Measurements from ENCODE around the gene CTDSP2.
A peak's percentile ranks its signal among the peaks of the same experiment; 100 is the strongest.
"Not testable (repeated sequence)": the region's sequence is repeated elsewhere in the genome, so short reads cannot be mapped to it uniquely, and the experiment has no call there.

The CTDSP2 gene

DNA sequence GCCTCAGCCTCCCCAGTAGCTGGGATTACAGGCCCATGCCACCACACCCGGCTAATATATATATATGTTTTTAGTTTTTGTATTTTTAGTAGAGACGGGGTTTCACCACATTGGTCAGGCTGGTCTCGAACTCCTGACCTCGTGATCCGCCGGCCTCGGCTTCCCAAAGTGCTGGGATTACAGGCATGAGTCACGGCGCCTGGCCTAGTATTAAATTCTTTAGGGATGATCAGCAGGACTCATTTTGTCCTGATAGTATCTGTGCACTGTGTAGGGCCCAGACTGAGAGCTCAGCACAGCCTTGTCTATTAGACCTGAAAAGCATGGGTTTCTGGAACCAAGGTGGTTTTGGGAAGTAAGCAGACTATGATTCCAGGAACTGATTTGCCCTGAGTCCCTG is 34.5 kb upstream of the CTDSP2 start:
- DNase-seq = not testable (repeated sequence)

GRCh38 chr12:57877876-57878275 is 31.3 kb upstream of the CTDSP2 start:
- DNase-seq = no peak

- DNase-seq = no peak
Measured at GRCh38 chr12:57875753-57876547, 29.4 kb upstream of the CTDSP2 start.

DNA sequence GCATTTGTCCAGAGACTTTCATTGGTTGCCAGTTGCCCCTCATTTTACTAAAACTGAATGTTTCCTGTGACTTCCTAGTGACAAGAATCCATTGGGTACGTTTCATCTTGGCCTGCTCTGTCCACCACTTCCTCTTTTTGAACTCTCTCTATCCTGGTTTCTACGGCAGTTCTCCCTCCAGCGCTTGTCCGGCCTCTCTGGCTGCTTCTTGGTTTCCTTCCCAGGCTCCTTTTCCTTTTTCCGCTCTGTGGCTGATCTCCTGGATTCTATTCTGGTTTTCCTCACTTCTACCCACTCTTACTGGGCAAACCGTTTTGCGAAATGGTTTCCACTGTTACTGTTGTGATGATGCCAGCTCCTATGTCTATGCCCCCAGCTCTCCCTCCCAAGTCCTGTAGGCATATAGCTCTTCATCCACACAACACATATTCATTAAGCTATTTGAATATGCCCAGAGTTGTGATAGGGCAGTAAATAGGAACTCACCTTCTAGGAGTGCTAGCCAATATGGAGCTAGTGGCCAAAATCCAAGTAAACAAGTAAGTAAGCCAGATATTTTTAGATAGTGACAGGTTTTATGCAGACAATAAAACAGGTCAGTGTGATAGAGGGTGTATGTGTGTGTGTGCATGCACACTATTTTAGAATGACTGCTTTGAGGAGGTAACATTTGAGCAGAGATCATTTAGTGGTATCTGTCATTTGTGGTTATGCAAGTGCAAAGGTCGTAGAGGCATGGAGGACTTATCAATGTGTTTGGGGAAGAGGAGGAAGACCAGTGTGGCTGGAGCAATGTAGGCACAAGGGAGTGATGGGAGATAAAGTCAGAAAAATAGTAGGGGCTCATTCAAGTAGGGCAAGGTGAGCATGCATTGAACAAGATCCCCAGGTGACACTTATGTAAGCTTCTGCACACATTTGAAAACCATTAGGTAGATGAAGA is 27.9 kb upstream of the CTDSP2 start:
- DNase-seq = no peak

DNA sequence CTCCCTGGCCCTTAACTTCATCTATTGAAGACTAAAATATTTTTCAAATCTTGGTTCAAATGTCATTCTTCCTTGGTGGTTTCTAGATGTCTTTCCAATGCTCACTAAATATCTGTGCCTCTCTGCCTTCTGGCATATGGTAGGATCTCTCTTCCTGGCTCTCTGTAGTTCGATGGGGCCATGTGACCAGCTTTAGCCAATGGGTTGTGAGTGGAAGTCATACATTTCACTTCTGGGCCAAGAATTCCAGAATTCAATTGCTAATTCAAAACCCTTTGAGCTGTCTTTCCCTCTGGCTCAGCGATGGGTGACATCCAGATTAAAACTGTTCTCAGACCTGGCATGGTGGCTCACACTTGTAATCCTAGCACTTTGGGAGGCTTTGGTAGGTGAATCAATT is 25.8 kb upstream of the CTDSP2 start:
- no peak for DNase-seq

GRCh38 chr12:57869927-57870318 is 23.4 kb upstream of the CTDSP2 start:
- no peak for DNase-seq

- no peak for DNase-seq
Measured at GRCh38 chr12:57869298-57869926, 22.9 kb upstream of the CTDSP2 start.

GRCh38 chr12:57868851-57869268 is 22.3 kb upstream of the CTDSP2 start:
- no peak for DNase-seq

- no peak for DNase-seq
Measured at GRCh38 chr12:57868221-57868620, 21.7 kb upstream of the CTDSP2 start.

DNA sequence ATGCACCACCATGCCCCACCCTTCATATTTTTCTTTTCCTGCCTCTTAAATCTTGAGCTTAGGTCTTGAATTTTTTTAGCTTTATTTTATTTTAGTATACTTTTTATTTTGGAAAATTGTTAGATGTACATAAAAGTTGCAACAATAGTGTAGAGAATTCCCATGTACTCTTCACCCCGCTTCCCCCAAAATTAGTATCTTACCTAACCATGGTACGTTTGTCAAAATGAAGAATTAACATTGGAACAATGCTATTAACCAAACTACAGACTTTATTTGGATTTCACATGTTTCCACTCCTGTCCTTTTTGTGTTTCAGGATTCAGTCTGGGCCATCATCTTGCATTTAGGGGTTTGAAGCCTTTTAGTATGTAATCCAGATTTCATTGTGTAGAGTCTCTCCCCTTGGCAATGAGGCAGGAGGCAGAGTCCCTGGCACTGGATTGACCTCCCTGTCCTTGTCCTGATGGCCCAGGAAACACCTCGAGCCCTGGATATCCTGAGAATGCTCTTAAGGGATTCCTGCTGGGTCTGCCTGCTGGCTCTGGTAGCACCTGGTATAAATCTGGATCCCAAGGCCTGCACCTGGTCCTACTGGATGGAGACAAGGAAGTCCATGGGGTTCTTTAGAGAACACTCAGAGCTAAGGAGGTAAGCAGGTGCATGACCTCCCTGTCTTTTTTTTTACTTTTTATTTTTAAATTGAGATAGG is 19.9 kb upstream of the CTDSP2 start:
- DNase-seq = no peak

GRCh38 chr12:57865084-57865751 is 18.7 kb upstream of the CTDSP2 start:
- DNase-seq = no peak

- DNase-seq = no peak
Measured at GRCh38 chr12:57864442-57865083, 18.0 kb upstream of the CTDSP2 start.

DNA sequence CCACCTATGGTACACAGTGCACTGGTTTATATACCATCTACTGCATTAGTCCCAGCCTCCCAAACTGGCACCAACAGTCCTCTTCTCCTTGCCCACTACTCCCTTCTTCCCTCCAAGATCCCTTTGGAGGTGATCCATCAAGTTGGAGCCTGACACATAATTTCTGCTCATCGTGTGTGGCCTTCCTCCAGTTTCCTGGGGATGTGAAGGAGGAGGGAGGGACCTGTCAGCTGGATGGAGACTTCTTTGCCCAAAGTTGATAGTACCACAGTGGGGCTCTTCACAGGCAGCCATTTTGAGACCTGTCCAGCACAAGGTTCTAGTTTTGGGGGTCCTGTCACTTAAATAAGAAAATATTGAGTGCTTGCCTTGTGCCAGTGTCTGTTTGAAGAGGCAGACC is 17.1 kb upstream of the CTDSP2 start:
- no peak for DNase-seq

DNA sequence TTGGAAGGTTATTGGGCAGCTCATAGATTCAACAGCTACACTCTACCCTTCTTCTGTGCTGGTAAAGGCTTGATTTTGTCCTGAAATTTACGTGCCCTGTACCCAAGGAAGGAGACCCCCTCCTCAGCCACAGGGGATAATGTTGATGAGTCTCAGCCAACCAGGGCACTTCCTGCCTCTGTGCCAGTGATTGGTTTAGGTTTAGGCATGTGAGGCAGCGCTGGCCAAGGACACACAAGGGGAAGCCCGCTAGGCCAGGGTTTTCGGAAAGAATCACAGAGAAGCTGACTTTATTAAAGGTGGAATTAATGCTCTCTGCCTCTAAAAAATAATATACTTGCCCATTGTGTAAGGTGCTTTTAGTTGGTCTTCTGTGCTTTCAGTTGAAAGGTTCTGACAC is 15.4 kb upstream of the CTDSP2 start:
- no peak for DNase-seq

DNA sequence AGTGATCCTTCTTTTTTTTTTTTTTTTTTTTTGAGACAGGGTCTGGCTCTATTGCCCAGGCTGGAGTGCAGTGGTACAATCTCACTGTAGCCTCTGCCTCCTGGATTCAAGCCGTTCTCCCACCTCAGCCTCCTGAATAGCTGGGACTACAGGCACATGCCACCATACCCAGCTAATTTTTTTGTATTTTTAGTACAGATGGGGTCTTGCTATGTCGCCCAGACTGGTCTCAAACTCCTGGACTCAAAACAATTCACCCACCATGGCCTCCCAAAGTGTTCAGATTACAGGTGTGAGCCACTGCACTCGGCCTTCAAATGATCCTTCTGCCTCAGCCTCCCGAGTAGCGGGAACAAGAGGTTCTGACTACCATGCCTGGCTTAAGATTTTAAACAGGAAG is 14.4 kb upstream of the CTDSP2 start:
- not testable (repeated sequence) for DNase-seq

DNA sequence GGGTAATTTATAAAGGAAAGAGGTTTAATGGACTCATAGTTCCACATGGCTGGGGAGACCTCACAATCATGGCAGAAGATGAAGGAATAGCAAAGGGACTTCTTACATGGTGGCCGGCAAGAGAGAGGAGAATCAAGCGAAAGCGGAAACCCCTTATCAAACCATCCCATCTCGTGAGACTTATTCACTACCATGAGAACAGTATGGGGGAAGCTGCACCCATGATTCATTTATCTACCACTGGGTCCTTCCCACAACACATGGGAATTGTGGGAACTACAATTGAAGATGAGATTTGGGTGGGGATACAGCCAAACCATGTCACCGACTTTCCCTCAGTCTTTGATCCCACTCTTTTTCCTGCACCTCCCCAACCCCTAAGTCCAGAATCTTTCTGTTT is 12.6 kb upstream of the CTDSP2 start:
- no peak for DNase-seq

DNA sequence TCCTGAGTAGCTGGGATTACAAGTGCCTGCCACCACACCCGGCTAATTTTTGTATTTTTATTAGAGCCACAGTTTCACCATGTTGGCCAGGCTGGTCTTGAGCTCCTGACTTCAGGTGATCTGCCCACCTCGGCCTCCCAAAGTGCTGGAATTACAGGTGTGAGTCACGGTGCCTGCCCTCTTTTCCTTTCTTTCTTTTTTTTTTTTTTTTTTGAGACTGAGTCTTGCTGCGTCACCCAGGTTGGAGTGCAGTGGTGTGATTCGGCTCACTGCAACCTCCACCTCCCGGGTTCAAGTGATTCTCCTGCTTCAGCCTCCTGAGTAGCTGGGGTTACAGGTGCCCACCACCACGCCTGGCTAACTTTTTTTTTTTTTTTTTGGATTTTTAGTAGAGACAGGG is 11.6 kb upstream of the CTDSP2 start:
- DNase-seq = not testable (repeated sequence)

GRCh38 chr12:57854965-57855364 is 8.4 kb upstream of the CTDSP2 start:
- DNase-seq = no peak

DNA sequence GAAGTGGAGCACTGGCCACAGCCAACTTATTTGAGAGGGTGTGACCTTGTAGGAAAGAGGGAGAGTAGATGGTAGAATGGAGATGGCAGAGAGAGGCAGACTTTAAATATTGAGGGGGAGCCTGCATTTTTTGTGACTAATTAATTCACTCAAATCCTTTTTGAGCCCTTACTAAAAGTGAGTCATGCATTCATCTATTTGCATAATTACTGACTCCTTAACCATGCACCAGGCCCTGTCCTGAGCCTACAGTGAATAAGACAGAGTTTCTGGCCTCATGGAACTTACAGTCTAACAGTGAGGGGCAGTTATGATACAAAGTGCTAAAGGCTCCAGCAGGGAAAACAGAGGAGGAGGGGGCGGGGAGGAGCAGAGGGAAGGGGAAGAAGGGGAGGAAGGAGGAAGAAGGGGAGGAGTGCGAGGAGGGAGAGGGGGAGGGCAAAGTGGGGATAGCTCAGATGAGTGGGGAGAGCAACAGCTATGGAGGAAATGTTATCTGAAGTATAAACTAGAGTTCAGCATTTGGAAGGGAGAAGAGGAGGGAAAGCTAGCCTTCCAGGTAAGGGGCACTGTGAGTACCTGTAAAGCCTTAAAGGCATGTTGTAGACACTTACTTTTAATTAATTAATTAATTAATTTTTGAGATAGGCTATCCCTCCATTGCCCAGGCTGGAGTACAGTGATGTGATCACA is 7.5 kb upstream of the CTDSP2 start:
- no peak for DNase-seq

DNA sequence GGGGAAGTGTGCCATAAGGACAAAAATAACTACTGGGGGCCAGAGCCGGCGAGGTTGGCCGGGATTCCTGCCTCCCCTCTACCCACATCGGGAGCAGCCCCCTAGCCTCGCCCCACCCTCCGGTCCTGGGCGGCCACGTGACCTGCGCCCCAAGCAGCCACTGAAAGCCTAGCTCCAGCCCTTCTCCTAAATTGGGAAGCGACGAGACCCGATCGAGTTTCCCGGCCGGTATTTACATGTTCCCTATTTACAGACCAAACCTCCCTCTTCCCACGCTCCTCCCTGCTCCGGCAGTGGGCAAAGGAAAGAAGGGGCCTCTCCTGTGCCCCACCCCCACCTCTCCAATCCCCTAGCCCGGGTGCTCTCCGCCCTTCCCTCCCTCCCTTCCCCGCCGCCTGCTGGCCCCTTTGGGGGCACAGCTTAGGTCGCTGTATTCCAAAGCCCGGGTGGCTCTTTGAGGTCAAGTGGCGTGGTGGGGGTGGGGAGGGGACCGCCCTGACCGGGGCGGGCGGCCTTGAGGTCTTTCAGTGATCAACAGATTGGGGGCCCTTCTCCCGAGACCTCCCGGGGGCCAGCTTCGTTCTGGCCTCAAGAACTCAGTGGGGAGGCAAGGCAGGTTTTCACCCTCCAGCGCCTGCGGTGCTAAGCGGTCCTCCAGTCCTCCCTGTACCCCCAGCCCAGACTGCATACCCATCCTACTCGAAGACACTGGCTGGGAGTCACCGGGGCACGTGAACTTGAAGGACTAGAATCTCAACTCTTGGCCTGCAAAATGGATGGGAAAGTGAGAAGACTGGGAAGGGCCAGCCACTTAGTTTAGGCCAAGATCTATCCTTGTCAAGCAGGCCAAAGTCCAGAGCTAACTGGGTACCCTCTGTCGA is 6.3 kb upstream of the CTDSP2 start:
- peak; percentile 32 for DNase-seq

All from NCI-H510A (cell line).